GM23338 (cell line): Measurements from ENCODE around the gene CYFIP2. TPM values are rescaled to one million over a fixed set of nuclear protein-coding genes. Genes with fewer than 3 reads are reported as not detected.

Source experiments
- ATAC-seq: fragments of 200-7000 bp; cut with Tn5 transposase; 3 replicates; pipeline ENCODE4 v1.9.1; 2020
- DNase-seq: peaks from one replicate; pipeline ENCODE4 v3.0.0-alpha.2; 2015; ENCODE audit warnings: low spot score
- H2AFZ ChIP-seq: fragments of 200-600 bp; sonication (generic); 2 replicates; pipeline ENCODE4 v1.8.0; 2016; ENCODE audit warnings: antibody characterized with exemption, mild to moderate bottlenecking, moderate library complexity
- H3F3A ChIP-seq: fragments of 200-600 bp; sonication (generic); replicated peaks from 2 replicates; pipeline ENCODE4 v1.8.0; 2017; ENCODE audit warnings: antibody characterized with exemption, mixed run types, low read depth
- H3K27ac ChIP-seq: fragments of 200-600 bp; sonication (generic); 2 replicates; pipeline ENCODE4 v1.6.1; 2016; ENCODE audit warnings: low read depth
- H3K27me3 ChIP-seq: fragments of 200-600 bp; sonication (generic); 2 replicates; pipeline ENCODE4 v1.8.0; 2016; ENCODE audit warnings: mild to moderate bottlenecking, mixed run types, moderate library complexity; ENCODE audit not compliant: insufficient read depth
- H3K36me3 ChIP-seq: fragments of 200-600 bp; sonication (generic); 2 replicates; pipeline ENCODE4 v1.8.0; 2016; ENCODE audit warnings: mild to moderate bottlenecking; ENCODE audit not compliant: insufficient read depth
- H3K4me1 ChIP-seq: fragments of 200-600 bp; sonication (generic); 2 replicates; pipeline ENCODE4 v1.8.0; 2016; ENCODE audit warnings: mild to moderate bottlenecking, moderate library complexity; ENCODE audit not compliant: insufficient read depth
- H3K4me2 ChIP-seq: fragments of 200-600 bp; sonication (generic); 2 replicates; pipeline ENCODE4 v1.7.1; 2017; ENCODE audit warnings: mixed run types
- H3K4me3 ChIP-seq: fragments of 200-600 bp; sonication (generic); 2 replicates; pipeline ENCODE4 v1.6.1; 2016; ENCODE audit warnings: mixed run types
- H3K79me2 ChIP-seq: fragments of 200-600 bp; sonication (generic); replicated peaks from 2 replicates; pipeline ENCODE4 v1.8.0; 2017; ENCODE audit warnings: mild to moderate bottlenecking; ENCODE audit not compliant: insufficient read depth
- H3K9me2 ChIP-seq: fragments of 200-600 bp; sonication (generic); 2 replicates; pipeline ENCODE4 v1.8.0; 2017; ENCODE audit not compliant: insufficient read depth
- H4K20me1 ChIP-seq: fragments of 200-600 bp; sonication (generic); replicated peaks from 2 replicates; pipeline ENCODE4 v1.8.0; 2017; ENCODE audit warnings: mild to moderate bottlenecking; ENCODE audit not compliant: insufficient read depth
- H3K27ac Mint-ChIP-seq: 2 replicates; pipeline ENCODE4 v1.8.0; 2020; ENCODE audit warnings: inconsistent platforms, mild to moderate bottlenecking, moderate library complexity, mixed read lengths
- H3K27me3 Mint-ChIP-seq: 3 replicates; pipeline ENCODE4 v1.8.0; 2022; ENCODE audit warnings: low read depth, mild to moderate bottlenecking, moderate library complexity, mixed read lengths, inconsistent platforms; ENCODE audit not compliant: insufficient read depth, poor library complexity
- H3K36me3 Mint-ChIP-seq: 3 replicates; pipeline ENCODE4 v1.8.0; 2021; ENCODE audit warnings: low read depth, mild to moderate bottlenecking, inconsistent platforms, moderate library complexity, mixed read lengths
- H3K4me1 Mint-ChIP-seq: 3 replicates; pipeline ENCODE4 v1.8.0; 2020; ENCODE audit warnings: mild to moderate bottlenecking, inconsistent platforms, mixed read lengths
- H3K4me3 Mint-ChIP-seq: 3 replicates; pipeline ENCODE4 v1.8.0; 2021; ENCODE audit warnings: moderate library complexity, mild to moderate bottlenecking, inconsistent platforms, mixed read lengths
- H3K9me3 Mint-ChIP-seq: 3 replicates; pipeline ENCODE4 v1.8.0; 2020; ENCODE audit warnings: moderate library complexity, mild to moderate bottlenecking, inconsistent platforms, mixed read lengths
- CREB1 ChIP-seq: fragments of 250-450 bp; sonication (Bioruptor Pico); IDR thresholded peaks from 2 replicates; pipeline ENCODE4 v1.5.0; 2020; ENCODE audit warnings: low read depth, mild to moderate bottlenecking, moderate library complexity
- CTCF ChIP-seq, 2 experiments: fragments of 200-600 bp in 1 of 2; sonication (generic) in 1 of 2; conservative IDR thresholded peaks; 2 replicates each; pipeline versions ENCODE4 v1.5.1 to v1.6.1; 2016 to 2017; ENCODE audit warnings: antibody characterized with exemption in 2 of 2, low read depth in 2 of 2, mild to moderate bottlenecking in 2 of 2, moderate library complexity in 1 of 2
- ETS1 ChIP-seq: IDR thresholded peaks from 2 replicates; pipeline ENCODE4 v1.6.1; 2016; ENCODE audit warnings: antibody characterized with exemption
- EZH2 ChIP-seq: fragments of 200-600 bp; sonication (generic); IDR thresholded peaks from one replicate; pipeline ENCODE4 v1.8.0; 2017; ENCODE audit warnings: antibody characterized with exemption, mild to moderate bottlenecking, low read depth; ENCODE audit not compliant: unreplicated experiment
- EZH2phosphoT487 ChIP-seq: fragments of 200-600 bp; sonication (generic); IDR thresholded peaks from one replicate; pipeline ENCODE4 v1.8.1; 2018; ENCODE audit warnings: antibody characterized with exemption; ENCODE audit not compliant: unreplicated experiment
- NANOG ChIP-seq: IDR thresholded peaks from 2 replicates; pipeline ENCODE4 v1.6.1; 2016; ENCODE audit warnings: antibody characterized with exemption, borderline replicate concordance
- REST ChIP-seq: IDR thresholded peaks from one replicate; pipeline ENCODE4 v1.6.1; 2018; ENCODE audit warnings: antibody characterized with exemption; ENCODE audit not compliant: unreplicated experiment
- STAT1 ChIP-seq: IDR thresholded peaks from one replicate; pipeline ENCODE4 v1.6.1; 2016; ENCODE audit warnings: antibody characterized with exemption; ENCODE audit not compliant: unreplicated experiment
- ZNF114 ChIP-seq: fragments of 250-450 bp; sonication (Bioruptor Pico); IDR thresholded peaks from 2 replicates; pipeline ENCODE4 v1.5.0; 2020; ENCODE audit warnings: mild to moderate bottlenecking, moderate library complexity
- ZNF331 ChIP-seq: fragments of 250-450 bp; sonication (Bioruptor Pico); IDR thresholded peaks from 2 replicates; pipeline ENCODE4 v1.5.0; 2020; ENCODE audit warnings: low read depth, mild to moderate bottlenecking, moderate library complexity
- ZNF462 ChIP-seq: fragments of 250-450 bp; sonication (Bioruptor Pico); IDR thresholded peaks from 2 replicates; pipeline ENCODE4 v1.5.0; 2020; ENCODE audit warnings: mild to moderate bottlenecking, moderate library complexity
- polyA plus RNA-seq: library from polyadenylated mRNA; unstranded; fragments of >200 nt; fragmentation: Nextera tagmentation; extraction: Ambion mirVana; gene quantifications from 2 replicates; pipeline ENCODE4 v1.2.1, GENCODE V29; 2016
- total RNA-seq: library from RNA; depleted of rRNA; stranded (reverse); fragments of >200 nt; shearing (Covaris generic); gene quantifications from 2 replicates; pipeline ENCODE4 v1.2.3, GENCODE V29; 2014

The CYFIP2 gene
- total and polyA plus RNA-seq, 2 experiments from 2014 or later, result 54.1 to 98.4 TPM

- TF ChIP-seq ETS1 (no peak), CREB1 (no peak), ZNF331 (no peak), ZNF114 (CRISPR knock-in tag) (no peak), STAT1 (no peak), EZH2phosphoT487 (no peak), CTCF (conservative IDR thresholded peaks at IDR 0.05; ENCODE audit: low read depth in 2 of 2) (no peak), NANOG (no peak), REST (no peak)
Observed at GRCh38 chr5:157290981-157291711, 25.2 kb downstream of the CYFIP2 start (continued).

GRCh38 chr5:157292599-157292998, 26.7 kb downstream of the CYFIP2 start:
- H3K36me3 Mint-ChIP-seq, result peaks cover 28% of the 10 kb centered on the region
- H3K4me1 Mint-ChIP-seq, result no peaks in the 10 kb centered on the region
- H4K20me1 ChIP-seq, result peaks cover 10% of the 10 kb centered on the region; the same call in 1 of the 2 replicates
- H3K4me3 ChIP-seq, result no peak overlapping the region
- H3K27ac ChIP-seq, result no peak overlapping the region
- DNase-seq, result no peak
- no peak overlapping the region for H2AFZ ChIP-seq
- no peaks in the 10 kb centered on the region for H3K4me1 ChIP-seq
- no peak overlapping the region for H3K4me3 Mint-ChIP-seq
- no peak for ATAC-seq
- no peaks in the 10 kb centered on the region for H3K9me2 ChIP-seq
- TF ChIP-seq EZH2 (no peak), ZNF462 (CRISPR knock-in tag) (no peak), CREB1 (no peak), ZNF114 (CRISPR knock-in tag) (no peak), ZNF331 (no peak), EZH2phosphoT487 (no peak)
- H3K9me3 Mint-ChIP-seq, result no peaks in the 10 kb centered on the region
- H3K27me3 Mint-ChIP-seq, result peaks cover 5% of the 10 kb centered on the region
- H3K36me3 ChIP-seq, result peaks cover 3% of the 10 kb centered on the region; the same call in 1 of the 2 replicates
- no peak overlapping the region for H3K4me2 ChIP-seq
- H3F3A ChIP-seq, result no peaks in the 10 kb centered on the region
- H3K27me3 ChIP-seq, result no peaks in the 10 kb centered on the region
- no peaks in the 10 kb centered on the region for H3K79me2 ChIP-seq
- H3K27ac Mint-ChIP-seq, result no peak overlapping the region
